C4-2B (cell line): ENCODE results near the gene CMTM7.
"Not testable (repeated sequence)": the region's sequence is repeated elsewhere in the genome, so short reads cannot be mapped to it uniquely, and the experiment has no call there.

Experiments used
- H3K27ac ChIP-seq: fragments of 450-650 bp; 2 replicates; pipeline ENCODE4 v1.5.1; 2017
- ZFX ChIP-seq: fragments of 450-650 bp; IDR thresholded peaks from 2 replicates; pipeline ENCODE4 v1.6.1; 2017
- TF ChIP-seq, protein P1 (sequence below): fragments of 450-650 bp; conservative IDR thresholded peaks from 2 replicates; pipeline ENCODE4 v1.5.1; 2017; ENCODE audit warnings: mild to moderate bottlenecking

The CMTM7 gene

GRCh38 chr3:32467333-32468070 is 75.8 kb downstream of the CMTM7 start:
- H3K27ac ChIP-seq = no peak overlapping the region
- TF ChIP-seq ZFX = no peak
- TF ChIP-seq, protein P1, sequence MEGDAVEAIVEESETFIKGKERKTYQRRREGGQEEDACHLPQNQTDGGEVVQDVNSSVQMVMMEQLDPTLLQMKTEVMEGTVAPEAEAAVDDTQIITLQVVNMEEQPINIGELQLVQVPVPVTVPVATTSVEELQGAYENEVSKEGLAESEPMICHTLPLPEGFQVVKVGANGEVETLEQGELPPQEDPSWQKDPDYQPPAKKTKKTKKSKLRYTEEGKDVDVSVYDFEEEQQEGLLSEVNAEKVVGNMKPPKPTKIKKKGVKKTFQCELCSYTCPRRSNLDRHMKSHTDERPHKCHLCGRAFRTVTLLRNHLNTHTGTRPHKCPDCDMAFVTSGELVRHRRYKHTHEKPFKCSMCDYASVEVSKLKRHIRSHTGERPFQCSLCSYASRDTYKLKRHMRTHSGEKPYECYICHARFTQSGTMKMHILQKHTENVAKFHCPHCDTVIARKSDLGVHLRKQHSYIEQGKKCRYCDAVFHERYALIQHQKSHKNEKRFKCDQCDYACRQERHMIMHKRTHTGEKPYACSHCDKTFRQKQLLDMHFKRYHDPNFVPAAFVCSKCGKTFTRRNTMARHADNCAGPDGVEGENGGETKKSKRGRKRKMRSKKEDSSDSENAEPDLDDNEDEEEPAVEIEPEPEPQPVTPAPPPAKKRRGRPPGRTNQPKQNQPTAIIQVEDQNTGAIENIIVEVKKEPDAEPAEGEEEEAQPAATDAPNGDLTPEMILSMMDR = peak; percentile 97

- no peak overlapping the region for H3K27ac ChIP-seq
- no peak for TF ChIP-seq ZFX
- TF ChIP-seq, protein P1 = no peak
These were observed 77.7 kb downstream of the CMTM7 start for GRCh38 chr3:32469151-32469874.

GRCh38 chr3:32470362-32470761 is 78.7 kb downstream of the CMTM7 start:
- TF ChIP-seq ZFX = no peak
- TF ChIP-seq, protein P1 = no peak
- H3K27ac ChIP-seq = no peak overlapping the region

GRCh38 chr3:32471246-32471645 is 79.6 kb downstream of the CMTM7 start:
- TF ChIP-seq, protein P1 = no peak
- TF ChIP-seq ZFX = no peak

GRCh38 chr3:32472151-32472550 is 80.5 kb downstream of the CMTM7 start:
- not testable (repeated sequence) for H3K27ac ChIP-seq

More at GRCh38 chr3:32471246-32471645, 79.6 kb downstream of the CMTM7 start:
- H3K27ac ChIP-seq = no peak overlapping the region

DNA sequence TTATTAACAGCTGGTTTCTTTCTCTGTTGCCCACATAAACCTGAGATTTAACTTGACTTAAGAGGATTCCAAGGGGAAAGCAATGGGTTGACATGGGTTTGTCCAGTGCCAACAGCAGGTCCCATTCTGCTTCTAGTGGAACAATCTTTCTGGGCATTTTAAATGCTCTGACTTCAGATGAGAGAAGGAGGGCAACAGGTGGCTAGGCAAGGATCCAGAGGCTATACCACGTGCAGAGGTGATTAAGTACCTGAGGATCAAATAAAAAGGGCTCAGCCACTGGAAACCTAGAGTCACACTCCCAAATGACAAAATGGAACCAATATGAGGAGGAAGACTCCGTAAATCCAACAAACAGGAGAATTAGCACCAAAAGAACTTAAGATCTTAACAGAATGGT is 82.5 kb downstream of the CMTM7 start:
- TF ChIP-seq, protein P1 = no peak
- TF ChIP-seq ZFX = no peak
- no peak overlapping the region for H3K27ac ChIP-seq

DNA sequence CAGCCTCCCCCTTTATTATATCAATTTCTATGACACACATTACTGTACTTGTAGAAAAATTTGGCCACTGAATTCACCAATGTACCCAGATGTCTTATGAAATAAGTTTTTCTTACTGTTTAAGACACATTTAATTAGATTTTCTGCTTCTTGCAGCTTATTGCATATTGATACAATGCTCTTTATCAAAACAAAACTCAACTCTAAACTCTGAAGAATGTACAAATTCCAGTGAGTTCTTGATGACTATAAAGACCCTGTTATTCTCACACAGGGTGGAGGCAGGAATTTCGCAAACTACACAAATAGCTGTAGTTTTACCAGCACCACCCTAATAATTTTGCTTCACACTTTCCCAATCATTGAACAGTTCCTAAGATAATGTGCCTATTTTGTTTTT is 89.0 kb downstream of the CMTM7 start:
- H3K27ac ChIP-seq = no peak overlapping the region
- TF ChIP-seq, protein P1 = no peak
- no peak for TF ChIP-seq ZFX
